ENCODE results near the gene EIF4B.

- TF ChIP-seq CTCF (IDR thresholded peaks at IDR 0.05): no peak
- TF ChIP-seq REST (IDR thresholded peaks at IDR 0.05; ENCODE audit: insufficient read depth in 1 of 2, low read depth in 2 of 2, low read length in 1 of 2): no peak
Observed at GRCh38 chr12:53090554-53090953, 84.3 kb downstream of the EIF4B start.
